Left kidney (tissue), 2 donors: ENCODE results near the gene PPP5C. TPM values are rescaled to one million over a fixed set of nuclear protein-coding genes. Genes with fewer than 3 reads are reported as not detected.
"Not testable (repeated sequence)": the region's sequence is repeated elsewhere in the genome, so short reads cannot be mapped to it uniquely, and the experiment has no call there.

Experiments
- DNase-seq: peaks from one replicate; pipeline ENCODE4 v3.0.0-alpha.2; 2013
- polyA plus RNA-seq: library from polyadenylated mRNA; unstranded; fragments of 120-200 nt; gene quantifications from one replicate; pipeline ENCODE4 v1.2.1, GENCODE V29; 2013; ENCODE audit not compliant: insufficient read length

PPP5C gene
- polyA plus RNA-seq, 1 donor, result 130 TPM

DNA sequence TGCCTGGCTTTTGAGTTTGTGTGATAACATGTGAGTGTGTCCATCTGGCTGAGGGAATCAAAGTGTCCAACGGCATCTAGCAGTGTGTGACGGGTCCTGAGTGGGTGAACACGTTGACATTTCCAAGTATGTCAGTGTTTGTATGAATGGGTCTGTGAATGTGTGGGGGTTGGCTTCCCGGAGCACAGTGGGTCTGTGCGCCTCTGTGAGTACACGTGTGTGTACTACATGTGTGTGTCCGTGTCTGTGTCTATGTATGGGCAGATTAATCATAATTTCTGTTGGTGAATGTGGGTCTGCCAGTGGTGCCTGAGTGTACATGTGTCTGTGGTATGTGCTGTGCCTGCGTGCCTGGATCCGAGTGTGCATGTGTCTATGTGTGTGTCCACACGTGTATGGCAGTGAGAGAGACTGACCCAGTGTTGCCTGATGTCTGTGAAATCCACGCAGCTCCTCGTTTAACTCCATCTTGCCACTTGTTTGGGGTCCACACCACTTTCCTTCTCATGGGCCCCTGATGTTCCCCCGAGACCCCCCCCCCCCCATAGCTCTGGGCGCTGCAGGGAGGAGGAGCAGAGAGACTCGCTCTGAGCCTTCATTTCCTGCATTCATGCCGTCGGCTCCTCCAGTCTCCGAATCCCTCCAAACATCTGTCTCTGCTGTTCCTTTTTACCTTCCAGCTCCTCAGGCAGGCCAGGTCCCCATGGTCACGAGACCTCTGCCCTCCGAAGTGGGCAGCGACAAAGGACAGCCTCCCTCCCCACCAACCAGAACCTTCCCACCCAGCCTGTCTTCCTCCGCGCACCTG is 61.2 kb downstream of the PPP5C start:
- DNase-seq, result no peak

DNA sequence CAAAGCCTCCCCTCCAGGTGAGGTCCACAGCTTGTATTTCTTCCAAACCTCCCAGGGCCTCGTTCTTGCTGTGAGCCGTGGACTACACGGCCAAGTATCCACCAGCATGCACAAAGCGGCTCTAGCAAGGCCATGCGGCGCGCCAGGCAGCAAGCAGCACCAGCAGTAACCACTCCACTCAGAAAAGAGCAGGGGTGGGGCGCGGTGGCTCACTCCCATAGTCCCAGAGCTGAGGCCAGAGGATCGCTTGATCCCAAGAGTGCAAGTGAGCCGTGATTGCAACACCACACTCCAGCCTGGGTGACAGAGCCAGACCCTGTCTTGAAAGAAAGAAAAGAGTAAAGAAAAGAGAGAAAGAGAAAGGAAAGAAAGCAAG is 61.8 kb downstream of the PPP5C start:
- no peak for DNase-seq

DNA sequence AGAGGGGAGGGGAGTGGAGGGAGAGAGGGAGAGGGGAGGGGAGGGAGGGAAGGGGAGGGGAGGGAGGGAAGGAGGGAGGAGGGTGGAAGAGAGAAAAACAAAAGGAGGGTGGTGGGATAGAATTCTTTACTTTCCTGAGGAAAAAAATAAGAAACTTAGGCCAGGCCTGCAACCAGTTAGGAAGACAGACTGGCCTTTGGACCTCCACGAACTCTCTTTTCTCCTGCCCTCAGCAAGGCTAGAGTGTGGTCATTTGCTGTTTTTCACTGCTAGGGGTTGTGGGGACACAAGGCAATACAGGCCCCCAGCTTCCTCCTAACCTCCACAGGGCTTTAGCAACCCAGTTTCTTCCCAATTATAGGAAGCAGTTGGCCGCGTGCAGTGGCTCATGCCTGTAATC is 62.3 kb downstream of the PPP5C start:
- no peak for DNase-seq

DNA sequence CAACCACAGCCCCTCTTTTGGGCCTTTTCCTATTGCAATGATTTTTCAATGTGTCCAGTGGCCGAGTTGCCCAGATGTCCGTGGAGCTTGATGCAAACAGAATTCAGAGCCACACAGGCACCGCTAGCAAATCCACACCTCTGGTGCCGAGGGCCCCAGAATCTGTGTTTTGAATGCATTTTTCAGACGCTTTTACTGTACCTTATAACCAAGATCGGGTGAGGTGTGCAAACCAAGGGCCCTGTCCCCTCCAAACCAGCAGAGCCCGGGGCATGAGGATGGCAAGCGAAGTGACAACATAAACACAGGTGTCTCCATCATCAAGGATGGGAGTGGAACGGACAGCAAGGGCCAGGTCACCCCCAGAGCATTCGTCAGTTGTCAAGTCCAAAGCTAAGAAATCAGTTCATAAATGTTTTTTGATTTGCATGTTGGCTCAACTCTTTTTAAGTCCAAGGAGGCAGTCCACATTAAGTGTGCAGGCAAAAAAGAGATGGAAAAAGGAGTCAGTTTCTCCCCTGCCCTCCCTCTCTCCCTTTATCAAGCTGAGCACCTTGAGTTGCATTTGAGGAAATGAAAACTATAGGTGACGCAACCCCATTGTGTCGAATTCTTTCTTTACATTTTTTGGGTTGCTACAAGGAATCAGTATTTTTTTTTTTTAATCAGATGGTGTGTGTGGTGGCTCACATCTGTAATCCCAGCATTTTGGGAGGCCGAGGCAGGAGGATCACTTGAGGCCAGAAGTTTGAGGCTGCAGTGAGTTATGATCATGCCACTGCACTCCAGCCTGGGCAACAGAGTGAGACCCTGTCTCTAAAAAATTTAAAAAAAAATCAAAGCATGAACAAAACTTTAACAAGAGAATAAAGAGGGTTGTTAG is 63.6 kb downstream of the PPP5C start:
- no peak for DNase-seq

DNA sequence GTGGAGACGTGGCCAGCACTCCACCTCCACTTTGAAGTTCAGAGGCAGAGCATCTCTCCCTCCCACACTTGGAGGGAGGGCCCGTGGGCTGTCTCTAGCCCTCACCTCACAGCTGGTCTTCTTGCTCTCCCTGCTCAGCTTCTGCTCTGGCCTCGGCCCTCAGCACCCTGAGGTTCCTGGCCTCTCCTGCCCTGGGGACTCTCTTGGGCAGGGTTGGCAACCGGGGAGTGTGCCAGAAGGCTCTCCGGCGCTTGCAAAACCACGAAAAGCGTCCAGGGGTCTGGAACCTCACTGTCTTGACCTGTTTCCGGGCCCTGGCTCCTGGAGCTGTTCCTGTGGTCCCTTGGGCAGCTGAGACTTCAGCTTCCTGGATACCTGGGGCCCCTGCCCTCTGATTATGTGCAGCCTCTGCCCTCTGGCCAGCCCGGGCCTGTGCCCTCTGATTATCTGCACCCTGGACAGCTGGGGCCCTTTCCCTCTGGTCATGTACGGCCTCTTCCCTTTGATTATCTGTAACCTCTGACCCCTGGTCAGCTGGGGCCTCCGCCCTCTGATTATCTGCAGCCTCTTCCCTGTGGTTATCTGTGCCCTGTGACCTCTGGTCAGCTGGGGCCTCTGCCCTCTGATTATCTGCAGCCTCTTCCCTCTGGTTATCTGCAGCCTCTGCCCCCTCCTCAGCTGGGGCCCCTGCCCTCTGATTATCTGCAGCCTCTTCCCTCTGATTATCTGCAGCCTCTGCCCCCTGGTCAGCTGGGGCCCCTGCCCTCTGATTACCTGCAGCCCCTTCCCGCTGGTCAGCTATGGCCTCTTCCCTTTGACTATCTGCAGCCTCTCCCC is 64.4 kb downstream of the PPP5C start:
- no peak for DNase-seq

DNA sequence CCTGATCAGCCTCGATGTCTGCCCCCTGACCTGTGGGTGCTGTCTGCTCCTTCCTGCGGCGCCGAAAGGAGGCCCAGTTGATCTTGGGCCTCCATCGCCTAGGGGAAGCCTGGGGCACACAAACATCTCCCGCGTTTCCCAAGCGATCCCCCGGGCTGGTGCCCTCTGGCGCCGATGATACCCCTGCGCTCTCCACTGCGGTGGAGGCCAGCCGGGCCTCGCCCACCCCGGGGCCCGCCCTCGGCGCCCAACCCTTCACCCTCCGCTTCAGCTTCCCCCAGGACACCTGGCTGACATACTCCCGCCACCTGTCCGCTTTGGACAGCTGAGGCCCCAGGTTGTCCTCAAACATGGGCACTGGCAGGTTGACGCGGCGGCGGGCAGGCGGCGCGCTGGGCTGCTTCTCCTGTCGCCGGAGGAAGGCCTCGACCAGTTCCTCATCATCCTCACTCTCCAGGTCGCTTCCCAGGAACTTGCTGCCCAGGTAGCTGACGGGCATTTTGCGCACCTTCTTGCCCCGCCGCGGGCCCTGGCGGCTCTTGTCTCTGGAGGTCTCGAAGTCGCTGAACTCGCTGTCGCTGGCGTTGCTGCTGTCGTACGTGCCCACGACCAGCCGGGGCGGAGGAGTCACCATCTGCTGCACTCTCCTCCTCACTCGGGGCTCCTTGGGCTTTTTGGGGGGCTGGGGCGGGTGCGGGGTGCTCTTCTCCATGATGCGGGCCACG is 65.2 kb downstream of the PPP5C start:
- DNase-seq, result no peak

DNA sequence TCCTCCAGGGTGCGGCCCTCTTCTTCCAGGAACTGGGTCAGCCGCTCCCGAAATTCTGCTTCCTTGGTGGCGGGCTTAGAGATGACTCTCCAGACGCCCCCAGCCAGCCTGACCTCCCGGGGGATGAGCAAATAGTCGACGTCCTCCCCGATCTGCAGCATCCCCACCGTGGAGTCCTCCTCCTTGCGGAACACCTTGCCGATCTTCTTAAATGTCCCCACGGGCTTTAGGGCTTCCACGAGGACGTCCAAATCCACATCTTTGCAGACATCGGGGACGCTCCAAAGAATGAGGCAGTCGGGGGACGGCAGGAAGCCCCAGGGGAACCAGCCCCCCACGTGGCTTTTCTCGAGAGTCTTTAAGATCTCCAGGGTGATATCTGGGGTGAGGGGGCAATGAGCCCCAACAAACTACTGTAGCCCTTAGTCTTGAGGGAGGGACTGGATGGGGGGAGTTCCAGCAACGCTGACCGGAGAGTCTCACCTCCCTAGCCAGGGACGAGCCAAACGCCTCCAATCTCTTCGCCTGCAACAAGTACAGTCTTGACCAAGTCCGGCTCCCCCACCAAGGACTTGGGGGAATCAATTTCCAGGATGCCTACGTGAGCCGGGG is 65.9 kb downstream of the PPP5C start:
- DNase-seq, result no peak

DNA sequence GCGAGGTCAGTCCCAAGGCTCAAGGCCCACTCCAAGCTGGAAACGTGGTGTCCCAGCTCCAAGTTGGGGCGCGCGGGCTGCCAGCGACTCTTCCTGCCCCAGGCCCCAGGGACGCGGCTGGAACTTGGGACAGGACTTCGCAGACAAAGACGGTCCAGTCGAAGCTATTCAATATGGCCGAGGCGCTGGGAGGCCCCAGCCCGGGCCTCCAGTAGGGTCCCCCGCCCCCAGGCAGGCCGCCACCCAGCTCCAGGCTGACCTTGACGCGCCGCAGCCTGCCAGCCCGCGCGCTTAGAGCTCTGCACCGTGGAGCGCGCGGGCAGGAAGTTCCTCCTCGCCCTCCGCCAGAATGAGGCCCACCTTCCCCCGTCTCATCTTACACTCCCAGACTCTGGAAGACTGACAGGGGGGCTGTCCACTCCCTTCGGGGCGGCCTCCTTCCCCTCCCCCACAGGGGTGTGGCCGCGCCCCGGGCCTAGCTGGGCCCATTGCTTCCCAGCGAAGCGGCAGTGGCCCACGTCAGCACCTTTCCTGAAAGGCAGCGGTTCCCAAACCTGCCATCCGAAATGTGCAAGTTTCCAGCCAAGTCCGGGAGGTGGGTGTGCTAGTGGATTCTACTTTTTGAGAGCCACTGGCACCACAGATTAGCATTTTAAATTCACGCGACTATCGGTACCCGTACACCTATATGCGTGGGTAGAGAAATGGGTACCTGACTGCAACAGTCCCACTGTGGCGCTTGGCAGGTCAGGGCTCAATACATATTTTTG is 66.6 kb downstream of the PPP5C start, which contains the start of gene CCDC8:
Gene CCDC8, minus strand, starts transcription at position 303 of the 770 bp plus-strand sequence. CDS start 754 bp downstream, outside the sequence.
- peak; percentile 97 for DNase-seq

DNA sequence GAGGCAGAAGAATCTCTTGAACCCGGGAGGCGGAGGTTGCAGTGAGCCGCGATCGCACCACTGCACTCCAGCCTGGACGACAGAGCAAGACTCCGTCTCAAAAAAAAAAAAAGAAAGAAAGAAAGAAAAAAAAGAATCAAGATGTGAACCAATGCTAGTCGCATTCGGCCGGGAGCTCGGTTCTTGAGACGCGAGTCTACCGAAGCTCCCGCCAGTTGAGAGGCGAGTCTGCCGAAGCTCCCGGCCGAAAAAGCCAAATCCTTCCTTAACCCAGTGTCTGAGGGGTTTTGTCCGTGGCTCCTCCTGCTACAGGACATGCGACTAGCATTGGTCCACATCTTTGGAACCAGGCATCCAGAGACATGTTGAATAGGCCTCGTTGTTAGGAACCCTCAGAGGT is 68.0 kb downstream of the PPP5C start:
- DNase-seq, result not testable (repeated sequence)

DNA sequence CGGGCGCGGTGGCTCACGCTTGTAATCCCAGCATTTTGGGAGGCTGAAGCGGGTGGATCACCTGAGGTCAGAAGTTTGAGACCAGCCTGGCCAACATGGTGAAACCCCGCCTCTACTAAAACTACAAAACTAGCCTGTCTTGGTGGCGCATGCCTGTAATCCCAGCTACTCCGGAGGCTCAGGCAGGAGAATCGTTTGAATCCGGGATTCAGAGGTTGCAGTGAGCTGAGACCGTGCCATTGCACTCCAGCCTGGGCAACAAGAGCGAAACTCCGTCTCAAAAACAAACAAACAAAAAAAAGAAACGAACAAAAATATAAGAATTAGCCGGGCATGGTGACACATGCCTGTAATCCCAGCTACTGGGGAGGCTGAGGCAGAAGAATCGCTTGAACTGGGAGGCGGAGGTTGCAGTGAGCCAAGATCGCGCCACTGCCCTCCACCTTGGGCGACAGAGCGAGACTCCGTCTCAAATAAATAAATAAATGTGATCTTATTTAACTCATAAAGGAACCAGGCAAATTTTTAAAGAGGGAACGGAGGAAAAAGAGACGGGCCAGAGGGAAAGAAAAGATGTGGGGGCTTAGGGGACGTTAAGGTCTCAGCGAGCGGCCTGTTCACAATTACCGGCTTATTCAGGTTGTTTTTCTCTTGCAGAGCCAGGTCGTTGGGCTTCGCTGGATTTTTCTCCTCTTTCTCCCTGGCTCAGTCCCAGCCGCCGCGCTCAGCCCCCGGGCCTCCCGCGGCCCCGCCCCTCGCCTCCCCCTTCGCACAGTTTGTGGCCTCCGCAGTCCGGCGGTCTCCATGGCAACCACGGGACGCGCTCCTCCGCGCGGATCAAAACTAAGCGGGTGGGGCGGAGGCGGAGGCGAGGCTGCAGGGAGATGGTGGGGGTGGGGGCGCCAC is 69.2 kb downstream of the PPP5C start:
- DNase-seq, result peak; percentile 96

DNA sequence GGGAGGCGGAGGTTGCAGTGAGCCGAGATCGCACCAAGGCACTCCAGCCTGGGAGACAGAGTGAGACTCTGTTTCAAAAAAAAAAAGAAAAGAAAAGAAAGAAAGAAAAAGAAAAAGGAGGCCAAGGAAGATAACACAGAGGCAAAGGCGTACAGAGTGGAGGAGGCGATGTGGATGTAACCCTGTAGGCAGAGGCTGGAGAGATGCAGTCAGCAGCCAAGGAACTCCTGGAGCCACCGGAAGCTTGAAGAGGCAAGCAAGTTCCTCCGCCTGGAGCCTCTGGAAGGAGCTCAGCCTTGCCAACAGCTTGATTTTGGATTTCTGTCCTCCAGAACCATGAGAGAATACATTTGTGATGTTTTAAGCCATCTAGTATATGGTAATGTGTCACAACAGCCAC is 73.2 kb downstream of the PPP5C start:
- no peak for DNase-seq

DNA sequence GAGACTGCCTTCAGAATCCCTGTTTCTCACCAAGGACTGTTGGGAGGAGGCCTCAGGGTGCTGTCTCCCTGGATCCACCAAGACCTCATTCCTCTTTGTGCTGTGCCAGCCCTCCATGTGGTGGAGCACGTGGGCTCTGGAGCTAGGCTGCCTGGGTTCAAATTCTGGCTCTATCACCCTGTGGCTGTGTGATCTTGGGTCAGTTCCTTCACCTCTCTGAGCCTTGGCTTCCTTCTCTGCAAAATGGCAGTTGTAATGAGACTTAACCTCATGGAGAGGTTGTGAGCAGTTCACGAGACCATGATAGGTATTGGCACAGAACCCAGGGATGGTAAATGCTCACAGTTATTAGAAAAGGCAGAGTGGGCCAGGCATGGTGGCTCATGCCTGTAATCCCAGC is 75.5 kb downstream of the PPP5C start:
- no peak for DNase-seq

DNA sequence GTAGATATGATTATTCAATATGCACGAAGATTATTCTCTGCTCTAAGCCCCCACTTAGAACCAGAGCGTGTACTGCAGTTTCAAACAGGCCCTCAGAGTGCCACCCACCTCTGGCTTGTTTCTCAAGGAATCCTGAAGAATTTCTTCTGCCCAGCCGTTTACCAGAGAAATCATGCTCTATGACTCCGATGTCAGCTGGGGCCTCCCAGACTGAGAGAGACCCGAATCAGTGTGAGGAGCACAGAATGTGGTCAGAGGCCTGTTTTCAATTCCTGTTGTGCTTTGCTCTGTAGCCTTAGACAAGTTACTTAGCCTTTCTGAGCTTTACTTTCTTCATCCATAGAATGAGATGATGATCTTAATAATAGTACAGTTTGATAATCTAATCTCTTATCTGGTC is 76.3 kb downstream of the PPP5C start:
- DNase-seq, result no peak

DNA sequence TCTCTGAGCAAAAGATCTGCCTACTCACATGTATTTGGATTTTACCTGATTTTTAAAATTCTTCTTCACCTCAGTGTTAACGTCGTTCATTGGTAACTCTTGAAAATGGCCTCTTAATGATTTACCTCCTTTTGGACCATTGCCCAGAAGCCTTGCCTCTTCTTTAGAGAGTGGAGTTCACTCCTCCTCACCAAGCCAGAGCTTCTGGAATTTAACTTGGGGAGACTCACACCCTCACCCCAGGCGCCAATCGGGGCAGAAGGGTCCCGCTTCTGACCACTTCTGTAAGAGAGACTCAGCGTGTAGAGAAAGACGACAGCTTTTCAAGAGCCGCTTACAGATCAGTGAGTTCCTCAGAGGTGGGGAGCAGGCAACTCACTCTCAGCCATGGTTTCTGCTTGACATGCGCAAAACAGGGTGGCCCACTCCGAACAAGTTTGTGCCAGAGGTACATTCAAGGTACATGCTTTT is 79.2 kb downstream of the PPP5C start:
- peak; percentile 91 for DNase-seq

DNA sequence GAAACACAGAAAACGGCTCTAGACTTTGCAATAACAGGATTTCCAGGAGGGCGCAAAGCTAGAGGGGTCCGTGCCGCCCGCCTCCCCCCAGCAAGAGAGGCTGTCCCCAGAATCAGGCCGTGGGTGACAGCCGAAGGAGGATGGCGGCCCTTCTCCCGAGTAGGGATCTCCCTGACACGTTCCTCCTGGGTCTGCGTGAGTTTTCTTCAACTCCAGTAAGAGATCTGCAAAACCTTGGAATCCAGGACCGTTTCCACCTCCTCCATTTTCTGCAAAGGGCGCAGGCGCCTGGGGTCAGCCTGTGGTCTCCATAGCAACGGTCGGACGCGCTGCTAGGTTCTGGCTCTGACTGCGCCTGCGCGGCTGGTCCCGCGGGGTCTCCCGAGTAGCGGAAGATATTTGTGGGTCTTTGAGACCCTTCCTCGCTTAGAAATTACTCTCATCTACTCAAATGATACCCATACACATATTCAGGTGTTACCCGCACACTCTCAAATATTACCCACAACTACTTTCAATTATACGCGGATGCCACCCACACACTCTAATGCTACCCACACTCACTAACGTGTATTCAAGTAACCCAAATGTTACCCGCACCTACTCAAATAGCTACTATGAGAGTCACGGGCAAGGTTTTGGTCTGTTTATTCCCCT is 79.7 kb downstream of the PPP5C start:
- peak; percentile 86 for DNase-seq

DNA sequence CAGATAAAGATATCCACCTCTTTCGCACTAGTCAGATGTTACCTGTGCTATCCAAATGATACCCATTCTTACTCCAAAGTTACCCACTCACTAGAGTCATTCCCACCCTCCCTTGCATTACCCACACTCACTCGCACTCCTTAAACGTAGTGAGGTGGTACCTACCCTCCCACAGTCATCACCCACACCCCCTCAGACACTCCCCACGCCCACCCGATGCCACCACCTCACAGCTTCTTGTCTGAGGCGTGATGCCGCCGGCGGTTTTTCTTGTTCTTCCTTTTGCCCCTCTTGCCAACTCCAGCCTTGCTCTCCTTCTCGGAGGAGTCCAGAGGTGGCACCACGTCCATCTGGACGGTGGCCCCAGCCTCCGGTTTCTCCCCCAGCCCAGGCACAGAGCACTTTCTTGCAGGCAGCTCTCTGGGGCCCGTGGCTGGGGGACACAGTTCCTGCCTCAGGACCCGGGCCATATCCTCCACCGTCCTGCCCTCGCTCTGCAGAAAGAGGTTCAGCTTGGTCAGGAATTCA is 80.7 kb downstream of the PPP5C start:
- DNase-seq, result no peak

DNA sequence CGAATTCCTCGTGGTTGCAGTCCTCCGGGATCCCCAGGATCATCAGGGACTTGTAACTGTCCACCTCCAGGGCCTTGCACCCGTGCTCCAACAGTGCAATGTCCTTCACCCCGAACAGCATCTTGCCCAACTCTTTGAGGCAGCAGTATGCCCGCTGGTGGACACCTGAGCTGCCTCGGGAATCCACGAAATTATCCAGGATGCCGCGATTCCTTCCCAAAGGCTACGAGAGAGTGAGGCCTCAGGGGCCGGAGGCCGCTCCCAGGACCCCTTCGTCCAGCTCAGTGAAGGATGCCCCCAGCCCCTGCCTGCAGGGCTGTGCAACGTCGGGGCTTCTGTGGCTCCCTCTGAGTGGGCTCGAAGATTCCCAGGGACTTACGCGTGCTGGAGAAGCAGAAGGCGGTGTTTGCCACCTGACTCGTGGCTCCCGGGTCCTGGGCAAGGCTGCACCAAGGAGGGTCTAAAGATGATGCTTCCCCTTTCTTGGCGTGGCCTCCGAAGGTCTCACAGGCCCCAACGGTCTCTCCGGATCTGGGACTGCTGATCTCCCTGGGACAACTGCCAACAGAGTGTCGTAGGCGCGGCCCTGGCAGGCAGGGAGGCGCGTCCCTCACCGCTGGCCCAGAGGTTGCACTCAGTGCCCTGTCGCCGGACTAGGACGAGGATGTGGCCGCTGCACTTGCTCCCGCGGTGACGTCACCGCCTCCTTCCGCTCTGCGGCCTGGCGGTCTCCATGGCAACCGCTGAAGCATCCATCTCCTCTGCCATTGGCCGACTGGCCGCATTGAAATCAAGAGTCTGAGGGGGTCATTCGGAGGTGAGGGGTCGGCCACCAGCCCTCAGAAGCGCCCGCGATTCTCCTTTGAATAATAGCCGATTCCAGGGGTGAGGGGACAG is 81.6 kb downstream of the PPP5C start, which contains the start of gene PNMA8C:
Gene PNMA8C, minus strand, starts transcription at position 698 of the 897 bp plus-strand sequence. Its CDS starts 577 bp downstream, at position 121.
- peak; percentile 68 for DNase-seq
